ENCODE measurements around the gene SNX25. TPM values are rescaled to one million over a fixed set of nuclear protein-coding genes. Genes with fewer than 3 reads are reported as not detected.
A peak's percentile ranks its signal among the peaks of the same experiment; 100 is the strongest.

The SNX25 gene
- total RNA-seq, 1 donor from 2014 or later: 74.7 TPM

GRCh38 chr4:185182239-185182638 is 27.2 kb upstream of the SNX25 start:
- no peak overlapping the region for H3K27ac ChIP-seq
- DNase-seq (no peak), ATAC-seq (no peak)
- H3K36me3 ChIP-seq: peaks cover 5% of the 10 kb centered on the region
- H3K9me3 ChIP-seq: no peaks in the 10 kb centered on the region
- no peak for TF ChIP-seq CTCF (IDR thresholded peaks at IDR 0.05)
- no peaks in the 10 kb centered on the region for H3K4me1 ChIP-seq
- no peak overlapping the region for H3K4me3 ChIP-seq
- intact Hi-C loops (cut with DNase I): no loop called here
- H3K27me3 ChIP-seq (ENCODE audit: low read depth): no peaks in the 10 kb centered on the region

GRCh38 chr4:185183622-185184281 is 25.6 kb upstream of the SNX25 start:
- Histone ChIP-seq H3K27ac (no peak overlapping the region), H3K4me3 (no peak overlapping the region), H3K27me3 (ENCODE audit: low read depth) (no peaks in the 10 kb centered on the region), H3K9me3 (no peaks in the 10 kb centered on the region), H3K4me1 (no peaks in the 10 kb centered on the region), H3K36me3 (peaks cover 14% of the 10 kb centered on the region)
- peak; percentile 82 for TF ChIP-seq CTCF (IDR thresholded peaks at IDR 0.05)
- ATAC-seq (peak; percentile 72 to 80), DNase-seq (peak; percentile 60)
- intact Hi-C loops (cut with DNase I): no loop called here

- Histone ChIP-seq H3K36me3 (peaks cover 29% of the 10 kb centered on the region), H3K9me3 (no peaks in the 10 kb centered on the region), H3K4me3 (no peak overlapping the region), H3K27me3 (ENCODE audit: low read depth) (no peaks in the 10 kb centered on the region), H3K4me1 (no peaks in the 10 kb centered on the region), H3K27ac (no peak overlapping the region)
- DNase-seq: no peak
- TF ChIP-seq CTCF (IDR thresholded peaks at IDR 0.05): no peak
- intact Hi-C loops (cut with DNase I): no loop called here
- ATAC-seq: no peak
These were observed 22.6 kb upstream of the SNX25 start for GRCh38 chr4:185186769-185187168.

- no peak for ATAC-seq
- DNase-seq: no peak
- no peak overlapping the region for H3K27ac ChIP-seq
- intact Hi-C loops (cut with DNase I): no loop called here
- H3K9me3 ChIP-seq: no peaks in the 10 kb centered on the region
- no peak overlapping the region for H3K4me3 ChIP-seq
- no peaks in the 10 kb centered on the region for H3K4me1 ChIP-seq
- TF ChIP-seq CTCF (IDR thresholded peaks at IDR 0.05): no peak
- no peaks in the 10 kb centered on the region for H3K27me3 ChIP-seq (ENCODE audit: low read depth)
- peaks cover 29% of the 10 kb centered on the region for H3K36me3 ChIP-seq
These were observed 19.6 kb upstream of the SNX25 start for GRCh38 chr4:185189606-185190305.

GRCh38 chr4:185190306-185190856 is 19.0 kb upstream of the SNX25 start:
- no peak overlapping the region for H3K4me3 ChIP-seq
- intact Hi-C loops (cut with DNase I): no loop called here
- no peak for ATAC-seq

More at GRCh38 chr4:185190306-185190856, 19.0 kb upstream of the SNX25 start:
- no peaks in the 10 kb centered on the region for H3K9me3 ChIP-seq
- no peak for TF ChIP-seq CTCF (IDR thresholded peaks at IDR 0.05)
- H3K4me1 ChIP-seq: no peaks in the 10 kb centered on the region
- H3K27me3 ChIP-seq (ENCODE audit: low read depth): no peaks in the 10 kb centered on the region
- H3K27ac ChIP-seq: no peak overlapping the region
- no peak for DNase-seq
- peaks cover 29% of the 10 kb centered on the region for H3K36me3 ChIP-seq

All from lower lobe of right lung (tissue), 2 donors.